Esophagus squamous epithelium (tissue), 5 donors: ENCODE results near the gene DTNB. TPM values are rescaled to one million over a fixed set of nuclear protein-coding genes. Genes with fewer than 3 reads are reported as not detected.

Experiments used
- DNase-seq: peaks from one replicate; lab custom pipeline; 2025; lab: John Stamatoyannopoulos, UW
- H3K27ac ChIP-seq, 4 donors: fragments of 200-600 bp; sonication (generic); one replicate each; pipeline ENCODE4 v1.5.1; 2016 to 2019; ENCODE audit warnings: mild to moderate bottlenecking in 1 of 4
- H3K27me3 ChIP-seq, 4 donors: fragments of 200-600 bp; sonication (generic); 1 replicate in 3 of 4; 2 replicates in 1 of 4; pipeline versions ENCODE4 v1.5.1 to v1.6.0; 2017 to 2021; ENCODE audit warnings: antibody characterized with exemption in 1 of 4
- H3K36me3 ChIP-seq, 3 donors: fragments of 200-600 bp; sonication (generic); one replicate each; pipeline ENCODE4 v1.5.1; 2016 to 2019
- H3K4me1 ChIP-seq, 3 donors: fragments of 200-600 bp; sonication (generic); one replicate each; pipeline ENCODE4 v1.5.1; 2017 to 2019
- H3K4me3 ChIP-seq, 4 donors: fragments of 200-600 bp; sonication (generic); 1 replicate in 3 of 4; 2 replicates in 1 of 4; pipeline ENCODE4 v1.5.1; 2016 to 2019; ENCODE audit warnings: mild to moderate bottlenecking in 2 of 4, moderate library complexity in 1 of 4
- H3K9me3 ChIP-seq, 3 donors: fragments of 200-600 bp; sonication (generic); one replicate each; pipeline ENCODE4 v1.5.1; 2016 to 2019
- CTCF ChIP-seq, 6 experiments: fragments of 450-650 bp in 4 of 6; fragments of 200-600 bp in 2 of 6; sonication (generic) in 2 of 6; IDR thresholded peaks; one replicate each; pipeline ENCODE4 v1.5.1; 2016 to 2019; ENCODE audit warnings: antibody characterized with exemption in 6 of 6, mild to moderate bottlenecking in 4 of 6, moderate library complexity in 4 of 6
- POLR2A ChIP-seq, 4 donors: fragments of 450-650 bp; IDR thresholded peaks; one replicate each; pipeline ENCODE4 v1.6.1; 2017; ENCODE audit warnings: antibody characterized with exemption in 4 of 4, mild to moderate bottlenecking in 4 of 4, moderate library complexity in 3 of 4
- WGBS, 2 donors: methylation state at CpG; one replicate each; pipeline ENCODE4 v1.1.5; 2018; 5-methylcytosine and 5-hydroxymethylcytosine counted together
- intact Hi-C: fragments of 100-400 bp; cut with DNase I; formaldehyde crosslinking; loops from one replicate; pipeline ENCODE4 v1.15.0; 2022
- total RNA-seq, 4 donors: library from RNA; depleted of rRNA; stranded (reverse); fragments of >200 nt; gene quantifications; one replicate each; pipeline ENCODE4 v1.1.0, GENCODE V29; 2016
- donor health status: DM: yes; HTN: yes; CAD: no.

DTNB gene
- total RNA-seq, 4 donors from 2014 or later, result 7.8 to 17.2 (median 9.6) TPM

- no peak for DNase-seq
- H3K36me3 ChIP-seq, result no peaks in the 10 kb centered on the region
- no peaks in the 10 kb centered on the region for H3K27me3 ChIP-seq
- H3K4me1 ChIP-seq, result peaks cover 17 to 39% (median 25%) of the 10 kb centered on the region in 3 donors
- no peak overlapping the region for H3K4me3 ChIP-seq
- H3K27ac ChIP-seq, result no peak overlapping the region
- intact Hi-C loops, result no loop called here
- TF ChIP-seq CTCF (IDR thresholded peaks at IDR 0.05) (no peak), POLR2A (IDR thresholded peaks at IDR 0.05) (no peak)
- WGBS, 2 donors, result 96% methylated on average over 3 of the region's 6 CpGs; no CpG with 5 or more reads in 1 of the 2 donors
- H3K9me3 ChIP-seq, result no peaks in the 10 kb centered on the region
Observed at GRCh38 chr2:25379535-25379934, 293.8 kb downstream of the DTNB start.

- Histone ChIP-seq H3K9me3 (no peaks in the 10 kb centered on the region), H3K36me3 (no peaks in the 10 kb centered on the region), H3K4me1 (peaks cover 17 to 40% (median 25%) of the 10 kb centered on the region in 3 donors), H3K27ac (no peak overlapping the region), H3K27me3 (no peaks in the 10 kb centered on the region), H3K4me3 (no peak overlapping the region)
- WGBS, 2 donors, result 63 to 72% methylated on average over 7 of the region's 10 CpGs
- intact Hi-C loops, result no loop called here
- DNase-seq, result no peak
- TF ChIP-seq CTCF (IDR thresholded peaks at IDR 0.05) (no peak), POLR2A (IDR thresholded peaks at IDR 0.05) (no peak)
Observed at GRCh38 chr2:25378731-25379490, 294.5 kb downstream of the DTNB start.

GRCh38 chr2:25377822-25378421 is 295.5 kb downstream of the DTNB start:
- 57 to 59% methylated on average over 11 to 13 of the region's 22 CpGs for WGBS, 2 donors
- Histone ChIP-seq H3K27ac (peak overlapping the region in 2 of 4 donors; percentile 59 to 76), H3K4me1 (peaks cover 17 to 50% (median 25%) of the 10 kb centered on the region in 3 donors), H3K9me3 (no peaks in the 10 kb centered on the region), H3K27me3 (no peaks in the 10 kb centered on the region), H3K4me3 (no peak overlapping the region), H3K36me3 (no peaks in the 10 kb centered on the region)
- intact Hi-C loops, result no loop called here
- TF ChIP-seq POLR2A (IDR thresholded peaks at IDR 0.05), result no peak
- TF ChIP-seq CTCF (IDR thresholded peaks at IDR 0.05), result no peak
- no peak for DNase-seq

- Histone ChIP-seq H3K9me3 (no peaks in the 10 kb centered on the region), H3K36me3 (no peaks in the 10 kb centered on the region), H3K27me3 (no peaks in the 10 kb centered on the region), H3K27ac (peak overlapping the region; percentile 18 to 76 (median 50)), H3K4me3 (peak overlapping the region in 3 of 4 donors; percentile 22 to 47 (median 30)), H3K4me1 (peaks cover 17 to 56% (median 25%) of the 10 kb centered on the region in 3 donors)
- TF ChIP-seq POLR2A (IDR thresholded peaks at IDR 0.05) (no peak), CTCF (IDR thresholded peaks at IDR 0.05) (peak; percentile 86 to 99 (median 93))
- intact Hi-C loops, result no loop called here
- DNase-seq, result peak; percentile 54
- WGBS, 2 donors, result 9 to 11% methylated on average over 8 to 24 of the region's 52 CpGs
Observed at GRCh38 chr2:25376750-25377621, 296.4 kb downstream of the DTNB start.
